Tibial artery (tissue), 4 donors: ENCODE results near the gene SLC15A1.

Experiments used
- DNase-seq, 2 donors: peaks; one replicate each; pipeline ENCODE4 v3.0.0-alpha.2; 2019
- H3K27ac ChIP-seq, 2 donors: fragments of 200-600 bp; sonication (generic) in 1 of 2; 1 replicate in 1 of 2; 2 replicates in 1 of 2; pipeline ENCODE4 v1.5.1; 2018 to 2019; ENCODE audit warnings: mild to moderate bottlenecking in 1 of 2
- H3K27me3 ChIP-seq, 2 donors: fragments of 200-600 bp; sonication (generic) in 1 of 2; one replicate each; pipeline versions ENCODE4 v1.5.1 to v1.6.0; 2016 to 2019
- H3K36me3 ChIP-seq, 3 donors: fragments of 200-600 bp; sonication (generic) in 2 of 3; one replicate each; pipeline ENCODE4 v1.5.1; 2016 to 2019; ENCODE audit warnings: mild to moderate bottlenecking in 2 of 3
- H3K4me1 ChIP-seq, 4 donors: fragments of 200-600 bp; sonication (generic) in 2 of 4; 1 replicate in 3 of 4; 2 replicates in 1 of 4; pipeline ENCODE4 v1.5.1; 2016 to 2019
- H3K4me3 ChIP-seq, 2 donors: fragments of 200-600 bp; sonication (generic) in 1 of 2; 1 replicate in 1 of 2; 2 replicates in 1 of 2; pipeline ENCODE4 v1.5.1; 2018 to 2019; ENCODE audit warnings: mild to moderate bottlenecking in 2 of 2
- H3K9me3 ChIP-seq, 3 donors: fragments of 200-600 bp; sonication (generic) in 1 of 3; one replicate each; pipeline ENCODE4 v1.5.1; 2016 to 2019
- CTCF ChIP-seq, 2 experiments: fragments of 200-600 bp in 1 of 2; fragments of 450-650 bp in 1 of 2; IDR thresholded peaks; one replicate each; pipeline ENCODE4 v1.5.1; 2017 to 2019; ENCODE audit warnings: antibody characterized with exemption in 2 of 2, mild to moderate bottlenecking in 1 of 2, moderate library complexity in 1 of 2
- intact Hi-C: fragments of 100-400 bp; cut with DNase I; formaldehyde crosslinking; loops from one replicate; pipeline ENCODE4 v1.15.0; 2023; ENCODE audit warnings: low total_unique reads

Gene SLC15A1

DNA sequence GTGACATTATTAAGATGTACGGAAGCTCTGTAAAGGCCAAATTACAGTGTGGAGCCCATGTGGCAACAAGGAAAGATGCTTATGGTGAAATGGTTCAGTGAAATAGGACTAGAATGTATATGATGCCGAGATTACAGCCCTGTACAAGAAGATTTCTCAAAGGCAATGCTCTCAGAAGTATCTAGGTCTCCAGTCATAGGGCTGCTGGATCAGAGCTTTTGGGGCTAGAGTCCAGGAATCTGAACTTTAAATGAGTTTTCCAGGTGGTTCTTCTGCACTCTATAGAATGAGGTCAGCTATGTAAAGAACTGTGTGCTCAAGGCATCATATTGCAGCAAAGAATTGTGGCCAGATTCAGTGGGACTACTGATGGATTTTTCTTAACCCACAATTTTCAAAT is 100.2 kb downstream of the SLC15A1 start:
- Histone ChIP-seq H3K9me3 (no peaks in the 10 kb centered on the region), H3K4me1 (no peaks in the 10 kb centered on the region), H3K4me3 (no peak overlapping the region), H3K27ac (no peak overlapping the region), H3K36me3 (no peaks in the 10 kb centered on the region), H3K27me3 (peaks cover 0 to 4% of the 10 kb centered on the region in 2 donors)
- no peak for TF ChIP-seq CTCF (IDR thresholded peaks at IDR 0.05)
- DNase-seq, result no peak
- intact Hi-C loops, result loop anchor here (10.0 kb wide), 2 partner anchors 67 to 517 kb away; no protein-coding TSS in a partner anchor

DNA sequence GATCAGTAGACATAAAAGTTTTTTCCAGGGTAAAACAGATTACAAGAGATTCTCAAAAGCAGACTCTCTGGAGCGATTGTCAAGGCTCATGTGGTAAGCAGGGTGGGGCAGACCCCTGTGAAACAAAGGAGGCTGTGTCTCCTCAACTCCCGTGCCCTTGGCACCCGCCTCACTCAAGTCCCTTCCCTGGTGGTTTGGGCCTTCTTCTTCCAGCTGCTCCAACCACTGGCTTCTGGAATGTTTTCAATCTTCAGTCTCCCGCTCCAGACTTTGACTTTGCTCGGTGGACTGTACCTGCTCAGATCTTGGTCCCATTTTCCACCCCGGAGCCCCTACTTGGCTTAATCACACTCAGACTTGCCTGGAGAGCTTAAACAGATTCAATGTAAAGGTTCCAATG is 100.7 kb downstream of the SLC15A1 start:
- TF ChIP-seq CTCF (IDR thresholded peaks at IDR 0.05), result no peak
- Histone ChIP-seq H3K36me3 (no peaks in the 10 kb centered on the region), H3K27ac (no peak overlapping the region), H3K9me3 (no peaks in the 10 kb centered on the region), H3K4me1 (no peaks in the 10 kb centered on the region), H3K4me3 (no peak overlapping the region), H3K27me3 (peaks cover 0 to 4% of the 10 kb centered on the region in 2 donors)
- intact Hi-C loops, result loop anchor here (10.0 kb wide), 2 partner anchors 67 to 517 kb away; no protein-coding TSS in a partner anchor
- DNase-seq, result no peak

GRCh38 chr13:98650396-98651107 is 101.9 kb downstream of the SLC15A1 start:
- H3K27ac ChIP-seq, result no peak overlapping the region
- no peaks in the 10 kb centered on the region for H3K36me3 ChIP-seq
- no peak for DNase-seq
- H3K4me3 ChIP-seq, result no peak overlapping the region
- intact Hi-C loops, result loop anchor here (10.0 kb wide), 2 partner anchors 66 to 516 kb away; no protein-coding TSS in a partner anchor
- H3K9me3 ChIP-seq, result no peaks in the 10 kb centered on the region
- H3K27me3 ChIP-seq, result peaks cover 0 to 6% of the 10 kb centered on the region in 2 donors
- no peak for TF ChIP-seq CTCF (IDR thresholded peaks at IDR 0.05)
- H3K4me1 ChIP-seq, result no peaks in the 10 kb centered on the region

DNA sequence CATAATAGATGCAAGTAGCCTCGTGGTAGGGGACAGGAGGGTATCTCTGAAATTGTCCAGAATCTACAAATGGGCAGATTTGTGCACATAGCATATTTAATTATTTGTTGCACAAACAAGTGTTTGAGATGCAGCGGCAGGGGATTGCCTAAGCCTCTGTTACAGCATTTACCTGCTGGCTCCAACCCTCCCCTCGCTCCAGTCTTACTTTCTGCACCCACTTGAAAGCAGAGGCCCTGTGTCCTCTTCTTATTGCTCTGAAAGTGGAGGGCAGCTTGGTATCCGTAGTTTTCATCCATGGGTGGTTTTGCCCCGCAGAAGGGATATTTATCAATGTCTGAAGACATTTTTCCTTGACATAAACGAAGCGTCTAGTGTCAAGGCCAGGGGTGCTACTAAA is 102.6 kb downstream of the SLC15A1 start:
- Histone ChIP-seq H3K4me1 (no peaks in the 10 kb centered on the region), H3K36me3 (no peaks in the 10 kb centered on the region), H3K27ac (no peak overlapping the region), H3K4me3 (no peak overlapping the region), H3K27me3 (peaks cover 0 to 6% of the 10 kb centered on the region in 2 donors), H3K9me3 (no peaks in the 10 kb centered on the region)
- no peak for TF ChIP-seq CTCF (IDR thresholded peaks at IDR 0.05)
- no peak for DNase-seq
- intact Hi-C loops, result loop anchor here (2.0 to 10.0 kb wide), 3 partner anchors 65 to 515 kb away; no protein-coding TSS in a partner anchor

DNA sequence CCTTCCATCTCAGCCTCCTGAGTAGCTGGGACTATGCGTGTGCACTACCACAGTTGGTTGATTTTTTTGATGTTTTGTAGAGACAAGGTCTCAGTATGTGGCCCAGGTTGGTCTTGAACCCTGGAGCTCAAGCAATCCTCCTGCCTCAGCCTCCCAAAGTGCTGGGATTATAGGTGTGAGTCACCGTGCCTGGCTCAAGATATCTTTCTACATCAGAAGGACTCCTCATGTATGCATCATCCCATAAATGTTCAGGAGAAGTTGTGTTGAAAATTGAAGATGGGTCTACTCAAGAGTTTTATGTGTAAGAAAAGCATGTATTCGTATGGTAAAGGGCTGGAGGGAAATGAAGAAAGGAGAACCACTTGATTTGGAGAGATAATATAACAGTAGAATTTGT is 103.8 kb downstream of the SLC15A1 start:
- DNase-seq, result no peak

More for the DNA sequence above, 103.8 kb downstream of the SLC15A1 start:
- H3K4me3 ChIP-seq, result no peak overlapping the region
- no peak overlapping the region for H3K27ac ChIP-seq
- H3K9me3 ChIP-seq, result no peaks in the 10 kb centered on the region
- no peaks in the 10 kb centered on the region for H3K36me3 ChIP-seq
- intact Hi-C loops, result loop anchor here (2.0 kb wide), 1 partner anchor 204 kb away; no protein-coding TSS in a partner anchor
- TF ChIP-seq CTCF (IDR thresholded peaks at IDR 0.05), result no peak
- H3K27me3 ChIP-seq, result peaks cover 0 to 4% of the 10 kb centered on the region in 2 donors
- H3K4me1 ChIP-seq, result no peaks in the 10 kb centered on the region
